Measurements from ENCODE around the gene KLRG1.
A peak's percentile ranks its signal among the peaks of the same experiment; 100 is the strongest.

KLRG1 gene

GRCh38 chr12:8989413-8989812 is at the start of gene KLRG1:
TSS of gene KLRG1 (plus strand) at chr12:8989546. CDS start at chr12:8989636, 90 bp downstream.
- DNase-seq (ENCODE audit: low spot score) = no peak

- DNase-seq (ENCODE audit: low spot score) = no peak
Measured at GRCh38 chr12:8941691-8942478, 47.5 kb upstream of the KLRG1 start.

- DNase-seq (ENCODE audit: low spot score) = no peak
Measured at GRCh38 chr12:8943565-8944186, 45.7 kb upstream of the KLRG1 start.

- DNase-seq (ENCODE audit: low spot score) = no peak
Measured at GRCh38 chr12:8946733-8947132, 42.6 kb upstream of the KLRG1 start.

GRCh38 chr12:8947737-8948136 is 41.6 kb upstream of the KLRG1 start:
- DNase-seq (ENCODE audit: low spot score) = no peak

GRCh38 chr12:8948701-8949341 is 40.5 kb upstream of the KLRG1 start:
- DNase-seq (ENCODE audit: low spot score) = peak; percentile 19

GRCh38 chr12:8949342-8950220 is 39.8 kb upstream of the KLRG1 start, which contains the start of gene M6PR:
TSS of gene M6PR (minus strand) at chr12:8949645. CDS start at chr12:8946404, 3,241 bp downstream.
- peak; percentile 92 for DNase-seq (ENCODE audit: low spot score)

- no peak for DNase-seq (ENCODE audit: low spot score)
Measured at GRCh38 chr12:8950221-8950527, 39.2 kb upstream of the KLRG1 start.

- peak; percentile 13 for DNase-seq (ENCODE audit: low spot score)
Measured at GRCh38 chr12:8950702-8951478, 38.5 kb upstream of the KLRG1 start.

GRCh38 chr12:8951744-8952143 is 37.6 kb upstream of the KLRG1 start:
- no peak for DNase-seq (ENCODE audit: low spot score)

GRCh38 chr12:8953773-8954402 is 35.5 kb upstream of the KLRG1 start:
- no peak for DNase-seq (ENCODE audit: low spot score)

GRCh38 chr12:8956073-8956472 is 33.3 kb upstream of the KLRG1 start:
- DNase-seq (ENCODE audit: low spot score) = no peak

- no peak for DNase-seq (ENCODE audit: low spot score)
Measured at GRCh38 chr12:8956772-8957171, 32.6 kb upstream of the KLRG1 start.

GRCh38 chr12:8957561-8957960 is 31.8 kb upstream of the KLRG1 start:
- DNase-seq (ENCODE audit: low spot score) = no peak

- no peak for DNase-seq (ENCODE audit: low spot score)
Measured at GRCh38 chr12:8958066-8958465, 31.3 kb upstream of the KLRG1 start.

GRCh38 chr12:8960176-8960575 is 29.2 kb upstream of the KLRG1 start:
- DNase-seq (ENCODE audit: low spot score) = no peak

GRCh38 chr12:8968761-8969160 is 20.6 kb upstream of the KLRG1 start:
- no peak for DNase-seq (ENCODE audit: low spot score)

- no peak for DNase-seq (ENCODE audit: low spot score)
Measured at GRCh38 chr12:8969861-8970411, 19.4 kb upstream of the KLRG1 start.

- DNase-seq (ENCODE audit: low spot score) = no peak
Measured at GRCh38 chr12:8970432-8970831, 18.9 kb upstream of the KLRG1 start.

- DNase-seq (ENCODE audit: low spot score) = no peak
Measured at GRCh38 chr12:8980137-8980536, 9.2 kb upstream of the KLRG1 start.

Measured in hematopoietic multipotent progenitor cell treated with erythropoietin and hydrocortisone succinate and interleukin-3 and kit ligand, for 15 days (in vitro differentiated cells).